GM12801 (cell line): ENCODE measurements around the gene MEIOC.

Source experiments
- TF ChIP-seq, protein P1 (sequence below): IDR thresholded peaks from one replicate; pipeline ENCODE4 v1.5.1; 2011; ENCODE audit warnings: control low read depth; ENCODE audit not compliant: insufficient read length; ENCODE audit errors: extremely low read depth

MEIOC gene

DNA sequence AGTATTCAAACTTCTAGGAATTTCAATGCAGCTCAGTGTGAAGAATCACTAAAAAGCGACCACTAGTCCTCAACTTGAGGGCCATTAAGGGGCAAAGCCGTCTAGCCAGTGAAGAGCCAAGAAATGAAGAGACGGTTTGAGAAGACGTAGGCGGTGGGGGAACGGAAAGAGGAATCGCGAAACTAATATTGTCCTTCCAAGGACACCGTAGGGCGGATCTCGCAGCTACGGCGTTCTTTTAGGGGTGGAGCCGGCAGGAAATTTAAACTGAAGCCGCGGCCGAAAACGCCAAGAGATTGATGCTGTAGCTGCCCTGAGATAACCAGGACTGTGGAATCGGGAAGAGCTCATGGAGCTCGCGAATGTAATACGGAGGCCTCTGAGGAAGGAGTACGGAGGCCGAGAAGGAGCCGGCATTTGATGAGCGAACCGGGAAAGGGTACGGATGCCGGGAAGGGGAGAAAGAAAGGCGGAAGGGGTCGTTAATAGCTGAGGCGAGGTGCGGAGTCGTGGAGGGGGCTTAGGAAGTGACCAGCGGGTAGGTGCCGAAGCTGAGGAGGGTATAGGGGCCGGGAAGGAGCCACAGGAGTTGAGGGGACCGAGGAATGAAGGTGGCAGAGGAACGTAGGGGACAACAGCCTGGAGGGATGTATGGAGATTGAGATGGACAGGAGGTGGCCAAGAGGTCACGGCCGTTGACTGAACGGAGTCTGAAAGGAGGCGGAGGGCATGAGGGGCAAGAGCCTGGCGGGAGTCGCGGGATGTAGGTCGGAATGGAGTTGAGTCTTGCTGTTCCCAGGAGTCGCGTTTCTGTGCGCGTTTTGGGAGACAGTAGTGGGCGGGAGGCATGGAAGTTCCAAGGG, 52.4 kb downstream of the MEIOC start, which contains the start of gene DBF4B:
Gene DBF4B (plus strand): TSS at position 265 of the 863 bp plus-strand sequence. CDS start 156 bp downstream, at position 421.
- TF ChIP-seq, protein P1, sequence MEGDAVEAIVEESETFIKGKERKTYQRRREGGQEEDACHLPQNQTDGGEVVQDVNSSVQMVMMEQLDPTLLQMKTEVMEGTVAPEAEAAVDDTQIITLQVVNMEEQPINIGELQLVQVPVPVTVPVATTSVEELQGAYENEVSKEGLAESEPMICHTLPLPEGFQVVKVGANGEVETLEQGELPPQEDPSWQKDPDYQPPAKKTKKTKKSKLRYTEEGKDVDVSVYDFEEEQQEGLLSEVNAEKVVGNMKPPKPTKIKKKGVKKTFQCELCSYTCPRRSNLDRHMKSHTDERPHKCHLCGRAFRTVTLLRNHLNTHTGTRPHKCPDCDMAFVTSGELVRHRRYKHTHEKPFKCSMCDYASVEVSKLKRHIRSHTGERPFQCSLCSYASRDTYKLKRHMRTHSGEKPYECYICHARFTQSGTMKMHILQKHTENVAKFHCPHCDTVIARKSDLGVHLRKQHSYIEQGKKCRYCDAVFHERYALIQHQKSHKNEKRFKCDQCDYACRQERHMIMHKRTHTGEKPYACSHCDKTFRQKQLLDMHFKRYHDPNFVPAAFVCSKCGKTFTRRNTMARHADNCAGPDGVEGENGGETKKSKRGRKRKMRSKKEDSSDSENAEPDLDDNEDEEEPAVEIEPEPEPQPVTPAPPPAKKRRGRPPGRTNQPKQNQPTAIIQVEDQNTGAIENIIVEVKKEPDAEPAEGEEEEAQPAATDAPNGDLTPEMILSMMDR, result no peak

DNA sequence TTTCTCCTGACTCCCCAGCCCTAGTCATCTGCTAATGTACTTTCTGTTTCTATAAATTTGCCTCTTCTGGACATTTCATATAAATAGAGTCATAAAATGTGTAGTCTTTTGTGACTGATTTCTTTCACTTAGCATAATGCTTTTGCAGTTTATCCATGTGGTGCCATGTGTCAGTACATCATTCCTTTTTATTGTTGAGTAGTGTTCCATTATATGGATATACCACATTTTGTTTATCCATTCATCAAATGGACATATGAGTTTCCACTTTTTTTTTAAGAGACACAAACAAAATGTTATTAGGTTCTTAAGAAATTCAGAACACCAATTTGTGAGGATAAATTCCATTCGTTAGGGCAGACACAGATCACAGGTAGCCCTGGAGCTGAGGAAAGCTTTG, 63.2 kb downstream of the MEIOC start:
- TF ChIP-seq, protein P1, result no peak

- TF ChIP-seq, protein P1, result no peak
These were observed 66.0 kb downstream of the MEIOC start for GRCh38 chr17:44722254-44722653.
